Brain pericyte (primary cell): Measurements from ENCODE around the gene PHF2.

ENCODE experiments used
- DNase-seq: peaks from one replicate; pipeline ENCODE4 v3.0.0-alpha.2; 2012; ENCODE audit warnings: low read depth, low spot score

The PHF2 gene

GRCh38 chr9:93568169-93568568 lies 8.2 kb upstream of the PHF2 start:
- DNase-seq: no peak

- no peak for DNase-seq
These were observed 6.7 kb upstream of the PHF2 start for GRCh38 chr9:93569621-93570174.

DNA sequence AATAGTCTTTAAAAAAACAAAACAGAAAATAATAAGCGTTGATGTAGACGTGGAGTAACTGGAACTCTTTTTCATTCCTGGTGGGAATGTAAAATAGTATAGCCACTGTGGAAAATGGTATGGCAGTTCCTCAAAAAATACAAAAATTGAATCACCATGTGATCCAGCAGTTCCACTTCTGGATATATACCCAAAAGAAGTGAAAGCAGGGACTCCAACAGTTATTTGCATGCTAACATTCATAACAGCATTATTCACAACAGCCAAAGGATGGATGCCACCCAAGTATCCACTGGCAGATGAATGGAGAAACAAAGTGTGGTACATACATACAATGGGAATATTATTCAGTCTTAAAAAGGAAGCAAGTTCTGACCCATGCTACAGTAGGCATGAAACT lies 4.2 kb upstream of the PHF2 start:
- DNase-seq: no peak

DNA sequence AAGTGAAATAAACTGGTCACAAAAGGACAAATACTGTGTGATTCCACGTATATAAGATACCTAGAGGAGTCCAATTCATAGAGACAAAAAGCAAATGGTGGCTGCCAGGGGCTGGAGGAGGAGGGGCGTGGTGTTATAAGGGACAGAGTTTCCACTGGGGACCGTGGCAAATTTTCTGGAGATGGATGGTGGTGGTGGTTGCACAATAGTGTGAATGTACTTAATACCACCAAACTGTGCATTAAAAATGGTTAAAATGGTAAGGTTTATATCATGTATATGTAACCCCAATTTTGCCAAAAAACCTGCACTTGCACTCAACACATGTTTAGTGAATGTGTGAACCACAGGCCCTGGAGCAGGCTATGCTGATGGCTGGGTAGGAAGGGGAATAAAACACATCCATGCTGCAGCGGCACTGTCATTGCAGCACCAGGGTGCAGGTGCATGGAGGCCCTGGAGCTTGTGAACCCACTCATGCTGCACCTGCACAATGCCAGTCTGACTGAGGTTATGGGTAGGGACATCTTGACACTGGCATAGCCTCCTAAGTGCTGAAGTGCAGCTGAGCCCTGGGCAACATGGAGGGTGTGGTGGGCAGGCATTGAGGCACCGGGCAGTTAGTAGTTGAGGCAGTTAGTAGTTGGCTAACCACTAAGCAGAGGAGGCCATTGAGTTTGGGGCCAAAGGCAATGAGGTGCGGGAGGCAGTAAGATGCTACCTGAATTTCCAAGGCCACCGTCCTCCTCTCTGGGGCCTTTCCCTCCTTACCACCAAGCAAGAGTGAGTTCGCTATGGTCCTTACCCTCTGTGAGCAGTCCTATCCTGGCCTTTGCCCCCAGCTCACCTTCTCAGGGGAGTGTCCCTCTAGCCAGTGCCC lies 3.5 kb upstream of the PHF2 start:
- DNase-seq: no peak

DNA sequence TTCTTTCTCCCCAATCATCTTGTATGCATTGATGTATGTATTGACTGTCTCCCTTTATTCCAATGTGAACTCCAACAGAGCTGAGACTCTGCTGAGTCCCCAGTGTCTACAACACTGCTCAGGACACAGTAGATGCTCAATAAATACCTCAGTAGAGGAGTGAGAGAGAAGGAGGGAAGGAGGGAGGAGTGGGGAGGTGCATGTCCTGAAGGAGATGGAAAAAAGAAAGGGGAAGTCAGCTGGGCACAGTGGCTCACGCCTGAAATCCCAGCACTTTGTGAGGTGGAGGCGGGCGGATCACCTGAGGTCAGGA lies 2.9 kb upstream of the PHF2 start:
- DNase-seq: no peak

DNA sequence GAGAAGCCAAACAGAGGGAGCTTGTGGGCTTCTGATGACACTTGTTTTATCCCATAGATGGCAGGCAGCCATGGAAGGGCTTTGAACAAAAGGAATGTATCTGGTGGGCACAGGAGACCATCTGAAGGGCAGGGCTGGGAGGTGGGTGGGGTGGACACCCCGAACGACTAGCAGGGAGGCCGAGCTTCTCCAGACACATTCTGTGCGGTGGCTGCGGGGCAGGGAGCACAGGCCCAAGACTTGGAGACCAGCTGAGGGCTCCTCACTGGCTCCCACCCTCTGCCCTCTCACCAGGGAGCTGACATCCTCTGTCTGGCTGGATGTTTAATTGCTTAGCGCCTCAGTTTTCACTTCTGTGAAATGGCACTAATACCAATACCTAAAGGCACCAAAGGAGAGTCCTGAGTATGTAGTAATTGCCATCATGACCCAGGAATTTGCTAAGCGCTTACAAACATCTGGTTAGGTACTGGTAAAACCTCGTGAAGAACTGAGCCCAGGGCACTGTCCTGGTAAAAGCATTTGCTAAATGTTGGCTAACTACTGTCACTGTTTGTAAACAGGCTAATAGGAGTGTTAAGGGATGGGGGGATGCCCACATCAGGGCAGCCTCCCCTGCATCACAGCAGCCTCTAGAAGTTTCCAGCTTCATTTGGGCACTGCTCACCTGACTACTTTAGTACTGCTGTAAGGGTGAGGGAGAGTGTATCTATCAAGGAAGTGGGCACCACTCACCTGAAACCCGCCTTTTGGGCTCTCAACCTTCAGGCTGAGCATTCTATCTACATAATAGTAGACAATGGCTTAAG lies 2.1 kb upstream of the PHF2 start:
- DNase-seq: no peak

GRCh38 chr9:93574900-93575795 lies 1.2 kb upstream of the PHF2 start:
- DNase-seq: no peak

- no peak for DNase-seq
These were observed 557 bp upstream of the PHF2 start for GRCh38 chr9:93575796-93576257.

- no peak for DNase-seq
These were observed 942 bp downstream of the PHF2 start for GRCh38 chr9:93577078-93577974.

DNA sequence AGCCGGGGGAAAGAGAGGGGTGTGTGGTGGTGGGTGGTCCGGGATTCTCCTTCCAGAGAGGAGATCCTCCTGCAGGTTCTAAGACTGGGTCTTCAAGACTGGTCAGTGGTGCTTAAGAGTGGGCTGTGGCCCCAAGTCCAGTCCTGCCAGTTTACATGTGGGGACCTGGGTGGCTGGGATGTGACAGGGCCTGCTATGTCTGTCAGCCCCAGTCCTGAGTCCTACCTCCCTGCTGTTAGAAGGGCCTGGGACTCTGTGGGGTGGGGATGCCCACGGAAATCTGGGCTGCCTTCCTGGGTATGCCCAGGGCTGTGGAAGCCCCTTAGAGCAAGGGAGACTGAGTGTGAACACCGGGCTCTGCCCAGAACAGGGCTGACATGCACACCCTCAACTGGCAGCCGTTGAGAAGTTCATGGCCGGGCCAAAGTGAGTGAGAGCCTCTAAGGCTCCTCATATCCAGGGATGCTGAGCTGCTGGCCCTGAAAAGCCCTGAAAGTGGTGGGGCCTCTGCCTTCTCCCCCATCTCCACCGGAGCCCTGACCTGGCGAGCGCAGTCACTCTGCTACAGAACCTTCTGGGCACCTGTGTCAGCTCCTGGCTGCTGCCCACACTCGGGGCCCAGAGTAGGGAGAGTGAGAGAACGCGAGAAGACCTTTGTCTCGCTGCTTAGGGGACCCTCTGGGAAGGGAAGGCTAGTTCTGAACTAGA lies 1.7 kb downstream of the PHF2 start:
- no peak for DNase-seq

GRCh38 chr9:93578844-93579243 lies 2.5 kb downstream of the PHF2 start:
- no peak for DNase-seq

DNA sequence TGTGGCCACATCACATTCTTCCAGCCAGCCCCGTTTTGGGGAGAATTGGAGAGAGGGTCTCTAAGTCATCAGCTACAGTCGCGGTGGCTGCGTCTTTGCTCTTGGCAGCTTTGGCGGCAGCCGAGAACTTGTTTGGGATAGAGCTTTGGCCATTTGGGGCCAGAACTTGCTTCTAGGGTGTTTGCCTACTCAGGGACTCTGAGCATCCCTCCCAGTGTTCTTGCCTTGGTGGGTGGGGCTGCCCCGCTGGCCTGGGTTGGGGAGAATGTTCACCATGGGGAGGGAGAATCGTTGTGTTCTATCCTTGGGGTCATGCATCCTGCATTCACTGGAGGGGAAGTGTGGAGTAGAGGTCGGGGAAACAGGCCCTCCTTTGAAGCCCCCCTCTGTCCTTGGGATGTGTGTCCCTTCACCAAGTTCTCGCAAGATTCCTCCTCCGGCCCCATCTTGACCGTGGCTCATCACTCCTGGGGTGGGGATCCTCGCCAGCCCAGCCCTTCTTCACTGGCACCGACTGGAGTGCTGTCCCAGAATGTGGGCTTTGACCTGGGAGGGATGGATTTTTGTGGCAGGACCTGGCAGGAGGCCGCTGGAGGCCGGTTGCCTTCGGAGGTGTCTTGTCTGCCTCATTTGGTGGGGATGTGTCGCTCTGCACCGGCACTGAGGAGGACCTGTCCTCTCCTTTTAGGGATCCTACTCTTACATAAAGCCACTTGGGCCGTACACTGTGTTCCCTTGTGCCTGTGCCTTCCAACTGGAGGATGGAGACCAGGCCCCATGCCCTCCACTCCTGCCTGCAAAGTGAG lies 3.5 kb downstream of the PHF2 start:
- no peak for DNase-seq

- no peak for DNase-seq
These were observed 4.4 kb downstream of the PHF2 start for GRCh38 chr9:93580654-93581380.

DNA sequence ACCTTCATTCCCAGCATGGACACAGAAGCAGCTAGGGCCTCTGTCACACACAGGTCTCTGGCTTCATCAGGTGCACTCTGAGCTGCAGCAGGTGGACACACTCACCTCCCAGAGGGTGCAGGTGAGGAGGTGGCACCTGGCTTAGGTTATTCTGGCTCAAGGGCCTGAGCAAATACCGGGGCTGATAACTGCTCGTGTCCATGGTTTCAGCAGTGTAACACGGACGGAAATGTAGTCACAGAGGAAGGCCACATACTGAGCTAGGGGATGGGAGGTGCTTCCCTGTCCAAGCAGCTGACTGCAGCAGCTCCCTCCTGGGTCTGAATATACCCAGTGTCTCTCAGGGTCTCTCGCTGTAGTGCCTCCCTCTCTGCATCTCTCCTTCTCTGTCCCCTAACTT lies 5.7 kb downstream of the PHF2 start:
- DNase-seq: no peak

- no peak for DNase-seq
These were observed 6.2 kb downstream of the PHF2 start for GRCh38 chr9:93582550-93582949.

DNA sequence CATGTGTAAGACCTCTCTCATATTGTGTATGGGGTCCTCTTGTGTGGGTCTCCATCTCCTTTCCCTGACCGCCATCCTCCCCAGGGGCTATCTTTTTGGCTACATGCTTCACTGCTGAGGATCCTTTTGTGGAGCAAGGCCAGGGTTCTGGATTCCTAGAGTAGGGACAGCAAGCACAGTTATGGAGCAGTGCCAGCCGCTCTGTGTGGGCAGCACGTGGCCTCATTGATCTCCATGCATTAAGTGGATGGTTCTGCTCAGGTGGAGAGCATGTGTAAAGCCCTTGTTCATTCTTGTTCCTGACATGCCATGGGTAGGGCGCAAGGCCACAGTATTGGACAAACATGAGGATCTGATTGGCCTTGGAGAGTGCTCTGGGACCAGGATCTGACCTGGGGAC lies 8.9 kb downstream of the PHF2 start:
- no peak for DNase-seq

GRCh38 chr9:93585695-93586094 lies 9.3 kb downstream of the PHF2 start:
- no peak for DNase-seq

GRCh38 chr9:93586290-93587057 lies 10.1 kb downstream of the PHF2 start:
- DNase-seq: no peak
